GM19324 (cell line): ENCODE measurements around the gene CCSER1.
A peak's percentile ranks its signal among the peaks of the same experiment; 100 is the strongest.
"Not testable (repeated sequence)": the region's sequence is repeated elsewhere in the genome, so short reads cannot be mapped to it uniquely, and the experiment has no call there.

ENCODE experiments used
- ATAC-seq: cut with Tn5 transposase; IDR thresholded peaks from one replicate; pipeline ENCODE4 v1.9.1; 2021; ENCODE audit warnings: mild to moderate bottlenecking, moderate library complexity; ENCODE audit not compliant: unreplicated experiment, low FRiP score

Gene CCSER1

GRCh38 chr4:91099666-91100065 is 972.5 kb downstream of the CCSER1 start:
- ATAC-seq: no peak

GRCh38 chr4:91108751-91109150 is 981.6 kb downstream of the CCSER1 start:
- ATAC-seq: no peak

GRCh38 chr4:91111556-91111955 is 984.4 kb downstream of the CCSER1 start:
- no peak for ATAC-seq

- ATAC-seq: peak; percentile 56
Measured at GRCh38 chr4:91113130-91113706, 986.0 kb downstream of the CCSER1 start.

- no peak for ATAC-seq
Measured at GRCh38 chr4:91114386-91114785, 987.2 kb downstream of the CCSER1 start.

GRCh38 chr4:91116861-91117260 is 989.7 kb downstream of the CCSER1 start:
- ATAC-seq: no peak

GRCh38 chr4:91118597-91118996 is 991.4 kb downstream of the CCSER1 start:
- peak; percentile 86 for ATAC-seq

- ATAC-seq: no peak
Measured at GRCh38 chr4:91123742-91124141, 996.5 kb downstream of the CCSER1 start.

- no peak for ATAC-seq
Measured at GRCh38 chr4:91127192-91127591, 1000.0 kb downstream of the CCSER1 start.

- no peak for ATAC-seq
Measured at GRCh38 chr4:91127831-91128230, 1000.6 kb downstream of the CCSER1 start.

- ATAC-seq: no peak
Measured at GRCh38 chr4:91128519-91128918, 1001.3 kb downstream of the CCSER1 start.

GRCh38 chr4:91147067-91147466 is 1019.9 kb downstream of the CCSER1 start:
- no peak for ATAC-seq

GRCh38 chr4:91154041-91154440 is 1026.8 kb downstream of the CCSER1 start:
- ATAC-seq: not testable (repeated sequence)

- not testable (repeated sequence) for ATAC-seq
Measured at GRCh38 chr4:91167864-91168653, 1040.9 kb downstream of the CCSER1 start.

GRCh38 chr4:91170768-91171167 is 1043.6 kb downstream of the CCSER1 start:
- no peak for ATAC-seq

GRCh38 chr4:91171217-91171616 is 1044.0 kb downstream of the CCSER1 start:
- ATAC-seq: no peak

- ATAC-seq: not testable (repeated sequence)
Measured at GRCh38 chr4:91185061-91185460, 1057.9 kb downstream of the CCSER1 start.

GRCh38 chr4:91198951-91199350 is 1071.8 kb downstream of the CCSER1 start:
- ATAC-seq: no peak

GRCh38 chr4:91207535-91207934 is 1080.3 kb downstream of the CCSER1 start:
- ATAC-seq: no peak

- no peak for ATAC-seq
Measured at GRCh38 chr4:91212211-91212610, 1085.0 kb downstream of the CCSER1 start.

GRCh38 chr4:91217831-91218403 is 1090.7 kb downstream of the CCSER1 start:
- ATAC-seq: not testable (repeated sequence)

- ATAC-seq: no peak
Measured at GRCh38 chr4:91220315-91220714, 1093.1 kb downstream of the CCSER1 start.
